ENCODE measurements around the gene SGCA. TPM values are rescaled to one million over a fixed set of nuclear protein-coding genes. Genes with fewer than 3 reads are reported as not detected.

SGCA gene
- total and polyA plus RNA-seq, 9 of the 15 experiments (the other 6 are each of a cell fraction or from before 2014, with no cell fraction given) = not detected

GRCh38 chr17:50208611-50209061, 42.8 kb downstream of the SGCA start (continued):
- peak; percentile 57 for TF ChIP-seq GTF3C2 (IDR thresholded peaks at IDR 0.05; ENCODE audit: borderline replicate concordance, extremely low read depth, insufficient read length)
- peak; percentile 95 for TF ChIP-seq MTA2 (IDR thresholded peaks at IDR 0.05; ENCODE audit: low read depth)
- TF ChIP-seq COPS2 (conservative IDR thresholded peaks at IDR 0.05) = no peak
- TF ChIP-seq ZNF436 (CRISPR knock-in tag; IDR thresholded peaks at IDR 0.05) = peak; percentile 99
- no peak for TF ChIP-seq ETS2 (tag; IDR thresholded peaks at IDR 0.05; ENCODE audit: borderline replicate concordance, poor library complexity, severe bottlenecking)
- no peak for TF ChIP-seq EP400 (IDR thresholded peaks at IDR 0.05)
- TF ChIP-seq ZNF699 (CRISPR knock-in tag; IDR thresholded peaks at IDR 0.05; ENCODE audit: insufficient replicate concordance) = no peak
- no peak for TF ChIP-seq SNAPC5 (CRISPR knock-in tag; IDR thresholded peaks at IDR 0.05)
- TF ChIP-seq ZEB2 (IDR thresholded peaks at IDR 0.05) = peak; percentile 86
- no peak for TF ChIP-seq ZNF764 (CRISPR knock-in tag; IDR thresholded peaks at IDR 0.05; ENCODE audit: low read depth)
- TF ChIP-seq ZNF282 (CRISPR knock-in tag; IDR thresholded peaks at IDR 0.05) = no peak
- TF ChIP-seq ZNF174 (CRISPR knock-in tag; IDR thresholded peaks at IDR 0.05) = no peak
- TF ChIP-seq PTBP1 (IDR thresholded peaks at IDR 0.05; ENCODE audit: low read depth, low read length) = peak; percentile 91; the same call in 1 of the 2 replicates
- TF ChIP-seq CTCFL (IDR thresholded peaks at IDR 0.05; ENCODE audit: borderline replicate concordance, insufficient read depth, low read depth, low read length, poor library complexity, severe bottlenecking) = no peak
- no peak for TF ChIP-seq NCOA4 (IDR thresholded peaks at IDR 0.05; ENCODE audit: partially characterized antibody)
- TF ChIP-seq YY1 (IDR thresholded peaks at IDR 0.05; ENCODE audit: borderline replicate concordance in 1 of 3, control insufficient read depth in 1 of 3, extremely low read depth in 1 of 3, insufficient read depth in 3 of 3, insufficient read length in 1 of 3, insufficient replicate concordance in 2 of 3, low read depth in 1 of 3, low read length in 2 of 3) = peak in 1 of 3 experiments; percentile 49
- TF ChIP-seq THRA (IDR thresholded peaks at IDR 0.05) = no peak
- TF ChIP-seq U2AF2 (optimal IDR thresholded peaks at IDR 0.05; ENCODE audit: low read depth, low read length) = no peak
- no peak for TF ChIP-seq HOXB6 (CRISPR knock-in tag; IDR thresholded peaks at IDR 0.05; ENCODE audit: borderline replicate concordance)
- TF ChIP-seq POLR3G (IDR thresholded peaks at IDR 0.05; ENCODE audit: extremely low read depth, insufficient read length, insufficient replicate concordance) = no peak
- TF ChIP-seq ADNP (tag; IDR thresholded peaks at IDR 0.05) = peak; percentile 90
- no peak for TF ChIP-seq ZNF133 (CRISPR knock-in tag; IDR thresholded peaks at IDR 0.05)
